Osteocyte (in vitro differentiated cells): ENCODE results near the gene KIFC3. TPM values are rescaled to one million over a fixed set of nuclear protein-coding genes. Genes with fewer than 3 reads are reported as not detected.

Experiments used
- DNase-seq: peaks from one replicate; pipeline ENCODE4 v3.0.0; 2021; ENCODE audit warnings: mixed read lengths; ENCODE audit not compliant: unreplicated experiment; ENCODE audit errors: extremely low spot score
- H3K27ac Mint-ChIP-seq: one replicate; pipeline ENCODE4 v1.8.0; 2021; ENCODE audit warnings: mild to moderate bottlenecking, mixed read lengths; ENCODE audit not compliant: unreplicated experiment
- H3K27me3 Mint-ChIP-seq: one replicate; pipeline ENCODE4 v1.8.0; 2021; ENCODE audit warnings: mixed read lengths; ENCODE audit not compliant: unreplicated experiment
- H3K36me3 Mint-ChIP-seq: one replicate; pipeline ENCODE4 v1.8.0; 2021; ENCODE audit warnings: mixed read lengths; ENCODE audit not compliant: unreplicated experiment
- H3K4me1 Mint-ChIP-seq: one replicate; pipeline ENCODE4 v1.8.0; 2021; ENCODE audit warnings: mixed read lengths; ENCODE audit not compliant: unreplicated experiment
- H3K4me3 Mint-ChIP-seq: one replicate; pipeline ENCODE4 v1.8.0; 2021; ENCODE audit warnings: mild to moderate bottlenecking, moderate library complexity, mixed read lengths; ENCODE audit not compliant: unreplicated experiment
- H3K9me3 Mint-ChIP-seq: one replicate; pipeline ENCODE4 v1.8.0; 2021; ENCODE audit warnings: mixed read lengths; ENCODE audit not compliant: unreplicated experiment
- CTCF ChIP-seq: fragments of 200-600 bp; sonication (generic); IDR thresholded peaks from 2 replicates; pipeline ENCODE4 v1.5.0; 2021; ENCODE audit warnings: antibody characterized with exemption, mild to moderate bottlenecking, moderate library complexity
- total RNA-seq: library from RNA; stranded (reverse); gene quantifications from 2 replicates; pipeline ENCODE4 v1.2.1, GENCODE V29; 2021

KIFC3 gene
- total RNA-seq, 1 donor from 2014 or later: 196 TPM

DNA sequence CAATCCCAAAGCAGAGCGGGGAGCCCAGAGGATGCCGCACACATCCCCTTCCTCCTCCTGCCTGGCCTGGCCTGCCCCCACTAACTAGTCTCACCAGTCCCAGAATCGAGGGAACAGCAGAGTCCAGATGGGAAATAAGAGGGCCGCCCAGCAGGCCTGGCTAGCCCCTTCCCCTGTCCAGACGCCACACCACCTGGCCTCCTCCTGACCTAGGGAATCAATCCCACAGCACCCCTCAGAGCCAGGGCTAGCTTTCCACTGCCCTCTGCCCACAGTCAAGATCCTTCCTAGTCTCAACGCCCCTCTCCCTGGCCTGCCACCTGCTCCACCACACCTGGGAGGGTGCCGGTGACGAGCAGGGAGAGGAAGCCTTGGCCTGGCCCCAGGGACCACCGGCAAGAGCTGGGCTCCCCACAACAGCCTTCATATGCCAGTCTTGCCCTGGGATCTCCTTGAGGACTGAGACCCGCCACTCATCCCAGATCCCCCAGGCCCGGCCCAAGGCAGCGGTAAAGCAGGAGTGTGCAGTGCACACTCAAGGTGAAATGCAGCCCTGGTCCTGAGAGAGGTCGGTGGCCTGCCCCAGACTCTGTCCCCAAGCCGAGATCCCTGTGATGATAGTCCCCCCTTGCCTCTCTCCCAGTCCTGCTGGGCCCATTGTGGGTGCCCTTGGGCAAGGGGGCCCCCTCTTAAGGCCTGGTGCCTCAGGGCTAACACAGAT is 38.8 kb downstream of the KIFC3 start:
- Mint-ChIP-seq H3K36me3 (peaks cover 40% of the 10 kb centered on the region), H3K4me3 (no peak overlapping the region), H3K4me1 (peaks cover 21% of the 10 kb centered on the region), H3K9me3 (no peaks in the 10 kb centered on the region), H3K27ac (peak overlapping the region; percentile 50), H3K27me3 (no peaks in the 10 kb centered on the region)
- no peak for DNase-seq
- no peak for TF ChIP-seq CTCF

DNA sequence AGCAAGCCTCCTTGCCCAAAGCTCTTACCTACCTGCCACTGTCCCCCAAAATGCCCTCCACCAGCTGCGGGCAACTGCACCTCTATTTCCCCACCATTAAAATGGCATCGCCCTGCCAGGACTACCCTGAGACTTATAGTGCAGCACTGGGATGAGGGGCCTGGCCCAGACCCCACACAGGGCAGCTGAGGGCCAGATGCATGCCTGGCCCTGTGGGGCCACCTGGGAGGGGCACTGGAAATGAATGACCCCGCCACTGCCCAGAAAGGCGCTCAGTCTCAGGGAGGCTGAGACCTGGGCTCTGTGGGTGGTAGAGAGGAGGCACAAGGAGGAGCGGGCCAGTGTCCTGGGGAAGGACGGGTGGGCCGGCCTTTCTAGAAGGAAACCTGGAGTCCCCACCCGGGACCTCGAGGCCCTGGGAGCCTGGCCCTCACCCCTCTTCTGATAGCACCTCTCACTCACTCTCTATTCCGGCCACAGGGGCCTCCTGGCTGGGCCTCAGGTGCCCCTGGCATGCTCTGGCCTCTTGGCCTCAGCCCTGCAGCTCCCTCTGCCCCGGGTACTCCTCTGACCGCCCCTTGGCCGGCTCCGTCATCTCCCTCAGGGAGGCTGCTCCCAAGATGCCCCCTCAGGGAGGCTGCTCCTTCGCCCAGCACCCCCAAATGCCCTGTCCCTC is 39.8 kb downstream of the KIFC3 start:
- Mint-ChIP-seq H3K9me3 (no peaks in the 10 kb centered on the region), H3K4me3 (no peak overlapping the region)

DNA sequence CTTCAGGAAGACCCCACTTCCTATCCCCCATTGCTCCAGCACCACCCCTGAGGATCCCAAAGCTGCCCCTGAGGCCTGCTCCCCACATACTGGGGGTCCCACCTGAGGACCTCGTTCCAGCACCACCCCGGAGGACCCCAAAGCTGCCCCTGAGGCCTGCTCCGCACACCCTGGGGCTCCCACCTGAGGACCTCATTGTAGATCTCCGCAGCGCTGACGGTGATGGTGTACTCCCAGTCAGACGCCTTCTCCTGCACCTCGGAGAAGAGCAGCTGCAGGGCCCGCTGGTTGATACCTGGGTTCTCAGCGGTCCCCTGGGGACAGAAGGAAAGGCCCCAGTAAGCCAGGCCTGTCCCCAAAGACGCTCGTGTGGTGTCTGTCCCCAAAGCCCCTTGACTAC is 40.3 kb downstream of the KIFC3 start:
- no peak for DNase-seq
- no peak for TF ChIP-seq CTCF
- H3K4me3 Mint-ChIP-seq: no peak overlapping the region
- peaks cover 37% of the 10 kb centered on the region for H3K36me3 Mint-ChIP-seq
- no peaks in the 10 kb centered on the region for H3K27me3 Mint-ChIP-seq
- H3K9me3 Mint-ChIP-seq: no peaks in the 10 kb centered on the region
- H3K4me1 Mint-ChIP-seq: peaks cover 25% of the 10 kb centered on the region
- peak overlapping the region; percentile 3 for H3K27ac Mint-ChIP-seq

More for the DNA sequence above, 39.8 kb downstream of the KIFC3 start:
- Mint-ChIP-seq H3K36me3 (peaks cover 40% of the 10 kb centered on the region), H3K27me3 (no peaks in the 10 kb centered on the region), H3K4me1 (peaks cover 21% of the 10 kb centered on the region), H3K27ac (peak overlapping the region; percentile 3)
- DNase-seq: no peak
- TF ChIP-seq CTCF: no peak

DNA sequence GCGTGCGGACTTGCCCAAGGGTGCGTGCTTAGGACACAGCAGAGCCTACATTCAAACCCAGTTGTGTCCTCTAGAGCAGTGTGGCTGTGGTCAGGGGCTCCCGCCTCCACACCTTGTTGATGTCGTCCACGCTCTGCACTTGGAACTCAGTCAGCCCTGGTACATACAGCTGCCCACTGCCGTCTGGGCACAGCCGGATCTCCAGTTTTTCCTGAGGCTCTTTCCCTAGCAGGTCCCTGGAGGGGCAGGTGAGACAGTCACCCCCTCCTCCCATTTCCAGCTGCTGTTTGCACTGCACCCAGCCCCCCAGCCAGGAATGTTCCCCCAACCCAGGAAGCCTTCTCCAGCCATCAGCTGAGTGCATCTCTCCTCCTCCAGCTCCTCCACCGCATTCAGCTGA is 41.0 kb downstream of the KIFC3 start:
- Mint-ChIP-seq H3K27me3 (no peaks in the 10 kb centered on the region), H3K4me1 (peaks cover 26% of the 10 kb centered on the region), H3K36me3 (peaks cover 33% of the 10 kb centered on the region), H3K4me3 (no peak overlapping the region), H3K27ac (no peak overlapping the region), H3K9me3 (no peaks in the 10 kb centered on the region)
- no peak for DNase-seq
- no peak for TF ChIP-seq CTCF

- Mint-ChIP-seq H3K27me3 (no peaks in the 10 kb centered on the region), H3K27ac (peak overlapping the region; percentile 27), H3K4me3 (no peak overlapping the region), H3K9me3 (no peaks in the 10 kb centered on the region), H3K4me1 (peaks cover 26% of the 10 kb centered on the region), H3K36me3 (peaks cover 30% of the 10 kb centered on the region)
- no peak for DNase-seq
- no peak for TF ChIP-seq CTCF
Measured at GRCh38 chr16:57760357-57761160, 41.7 kb downstream of the KIFC3 start.
